ENCODE measurements around the gene MAN1B1. TPM values are rescaled to one million over a fixed set of nuclear protein-coding genes. Genes with fewer than 3 reads are reported as not detected.

Gene MAN1B1
- polyA plus RNA-seq, 1 donor, result 38.6 TPM

DNA sequence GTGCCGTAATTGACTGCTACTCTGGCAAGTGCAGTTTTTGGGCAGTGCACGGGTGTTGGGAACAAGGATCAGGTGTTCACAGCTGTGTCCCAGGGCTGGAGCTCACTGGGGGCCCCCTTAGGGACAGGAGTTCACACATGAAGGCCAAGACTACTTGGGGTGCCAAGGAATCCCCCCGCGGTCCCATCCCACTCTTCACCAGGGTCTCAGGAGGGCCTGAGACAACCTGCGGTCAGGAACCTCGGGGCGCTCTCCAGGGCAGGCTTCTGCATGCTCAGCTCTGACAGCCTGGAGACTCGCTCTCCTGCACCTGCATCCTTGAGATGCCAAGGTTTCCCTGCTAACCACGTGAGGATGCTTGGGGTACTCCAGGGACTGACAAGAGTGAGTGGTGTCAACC, 2.3 kb upstream of the MAN1B1 start:
- no peak for DNase-seq (ENCODE audit: low read depth)

DNA sequence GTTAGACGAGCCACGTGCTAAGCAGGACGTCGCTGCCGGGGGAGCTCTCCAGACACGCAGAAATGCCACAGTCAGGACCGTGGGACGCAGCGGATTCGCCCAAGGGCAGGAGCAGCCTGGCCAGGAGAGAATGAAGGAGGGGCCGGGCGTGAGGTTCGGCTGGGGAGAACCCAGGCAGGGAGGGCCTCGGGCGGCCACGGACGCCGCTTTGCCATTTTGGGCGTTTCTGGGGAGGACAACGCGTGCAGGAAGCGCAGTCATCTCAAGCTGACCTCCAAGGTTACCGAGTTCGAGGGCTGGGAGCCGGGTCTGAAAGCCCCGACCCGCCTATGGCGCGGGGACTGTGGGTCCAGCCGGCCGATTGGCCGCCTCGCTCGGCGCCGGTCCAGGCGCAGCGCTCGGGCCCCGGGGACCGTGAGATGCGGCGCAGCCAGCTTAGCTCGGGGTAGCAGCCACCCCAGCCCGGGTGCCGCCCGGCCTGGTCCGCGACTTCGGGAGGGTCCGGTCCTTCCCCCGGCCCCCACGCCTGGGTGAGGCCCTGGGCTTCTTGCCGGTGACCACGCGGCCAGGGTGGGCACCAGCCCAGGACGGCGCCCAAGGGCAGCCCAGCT, 760 bp upstream of the MAN1B1 start:
- DNase-seq (ENCODE audit: low read depth), result no peak

DNA sequence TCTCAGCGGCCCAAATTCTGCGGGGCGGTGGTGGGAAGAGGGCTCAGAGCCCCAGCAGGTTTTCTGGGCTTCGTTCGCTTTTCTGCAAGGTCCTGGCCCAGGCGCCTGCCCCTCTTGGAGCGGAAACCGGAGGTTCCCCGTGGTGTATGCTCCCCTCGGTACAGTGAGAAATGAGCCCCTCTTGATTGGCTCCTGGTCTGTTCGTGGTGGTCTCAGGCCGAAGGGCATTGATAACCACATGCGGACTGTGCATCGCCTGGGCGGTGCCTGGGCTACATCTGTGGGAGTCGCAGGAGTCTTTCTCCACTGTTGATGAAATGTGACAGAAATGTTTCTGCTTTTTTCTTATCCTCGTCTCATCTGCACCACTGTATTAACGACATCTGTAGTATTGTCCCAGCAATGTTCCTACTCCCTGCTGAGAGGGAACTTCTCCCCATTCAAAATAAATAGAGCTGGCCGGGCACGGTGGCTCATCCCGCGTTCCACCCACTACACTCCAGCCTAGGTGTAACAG, 682 bp downstream of the MAN1B1 start:
- DNase-seq (ENCODE audit: low read depth), result no peak

DNA sequence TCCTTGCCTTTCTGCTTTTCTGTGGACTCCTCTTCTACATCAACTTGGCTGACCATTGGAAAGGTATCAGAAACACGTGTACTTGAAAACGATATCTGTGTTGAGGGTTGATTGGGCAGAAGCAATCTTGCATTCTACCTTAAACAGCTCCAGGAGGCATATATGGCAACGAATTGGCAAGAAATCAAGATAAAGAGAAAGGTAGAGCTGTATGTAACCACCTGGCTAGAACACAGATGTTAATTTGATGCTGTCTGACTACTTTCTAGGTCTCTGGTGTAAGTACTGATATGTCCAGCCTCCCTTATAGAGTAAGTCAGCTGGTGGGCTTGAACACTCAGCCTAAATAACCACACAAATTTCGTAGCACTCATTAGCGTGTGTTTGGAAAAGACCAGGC, 1.3 kb downstream of the MAN1B1 start:
- no peak for DNase-seq (ENCODE audit: low read depth)

DNA sequence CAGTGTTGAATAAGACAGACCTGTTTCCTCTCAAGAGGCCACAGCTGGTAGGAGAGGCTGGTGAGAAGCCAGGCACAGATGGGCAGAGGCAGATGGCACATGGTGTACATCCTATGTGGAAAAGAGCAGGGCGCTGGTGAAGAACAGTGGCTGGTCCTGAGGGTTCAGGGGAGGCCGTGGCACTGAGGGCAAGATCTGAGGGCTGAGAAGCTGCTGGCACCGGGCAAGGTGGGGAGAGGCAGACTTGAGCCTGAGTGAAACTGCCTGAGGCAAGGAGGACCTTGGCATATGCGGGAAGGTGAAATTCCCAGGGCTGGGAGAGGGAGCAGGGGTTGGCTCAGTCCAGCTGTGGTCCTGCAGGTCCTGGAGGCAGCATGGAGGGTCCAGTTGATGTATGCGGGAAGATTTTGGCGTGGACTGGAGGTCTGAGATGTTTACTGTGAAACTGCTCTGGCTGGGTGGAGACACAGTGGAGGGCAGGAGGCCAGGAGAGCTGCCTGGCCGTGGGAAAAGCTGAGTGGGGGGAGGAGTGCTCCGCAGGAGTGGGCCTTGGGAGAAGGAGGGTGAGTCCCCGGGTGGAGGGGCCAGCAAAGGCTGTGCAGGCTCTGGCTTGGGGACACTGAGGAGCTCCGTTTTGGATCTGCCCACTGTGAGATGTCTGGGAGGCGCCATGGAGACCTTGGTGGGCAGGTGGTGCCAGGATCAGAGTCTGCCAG, 2.6 kb downstream of the MAN1B1 start:
- no peak for DNase-seq (ENCODE audit: low read depth)

DNA sequence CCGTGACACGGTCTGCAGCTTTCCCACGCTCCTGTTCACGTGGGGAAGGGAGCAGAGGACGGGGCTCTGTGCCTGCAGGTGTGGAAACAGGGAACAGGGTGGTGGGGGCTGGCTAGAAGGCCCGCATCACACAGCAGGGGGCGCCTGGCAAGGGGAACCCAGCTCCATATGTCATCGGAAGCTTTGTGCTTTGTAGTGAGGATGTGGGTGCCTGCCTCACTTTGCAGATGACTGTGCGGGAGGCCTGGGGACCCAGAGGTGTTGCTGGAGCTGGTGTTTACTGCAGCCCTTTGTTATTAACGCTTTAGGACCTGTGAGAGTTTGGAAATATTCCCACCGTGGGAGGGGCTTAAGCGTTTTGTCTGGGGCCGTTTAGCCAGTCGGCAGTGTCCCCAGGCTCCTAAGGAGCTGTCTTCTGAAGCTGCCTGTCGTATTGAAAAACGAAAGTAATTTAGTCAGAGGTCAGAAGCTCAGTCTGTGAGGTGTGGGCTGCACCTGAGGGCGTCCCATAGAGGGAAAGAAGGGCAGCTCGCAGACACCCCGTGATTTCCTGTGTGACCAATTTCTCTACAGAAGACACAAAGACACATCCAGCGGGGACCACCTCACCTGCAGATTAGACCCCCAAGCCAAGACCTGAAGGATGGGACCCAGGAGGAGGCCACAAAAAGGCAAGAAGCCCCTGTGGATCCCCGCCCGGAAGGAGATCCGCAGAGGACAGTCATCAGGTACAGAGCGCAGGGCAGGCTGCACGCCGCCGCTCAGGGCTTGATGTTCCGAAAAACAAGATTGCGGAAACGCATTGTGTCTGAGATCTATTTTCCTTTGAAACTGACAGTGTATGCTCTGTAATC, 9.1 kb downstream of the MAN1B1 start:
- DNase-seq (ENCODE audit: low read depth), result no peak

DNA sequence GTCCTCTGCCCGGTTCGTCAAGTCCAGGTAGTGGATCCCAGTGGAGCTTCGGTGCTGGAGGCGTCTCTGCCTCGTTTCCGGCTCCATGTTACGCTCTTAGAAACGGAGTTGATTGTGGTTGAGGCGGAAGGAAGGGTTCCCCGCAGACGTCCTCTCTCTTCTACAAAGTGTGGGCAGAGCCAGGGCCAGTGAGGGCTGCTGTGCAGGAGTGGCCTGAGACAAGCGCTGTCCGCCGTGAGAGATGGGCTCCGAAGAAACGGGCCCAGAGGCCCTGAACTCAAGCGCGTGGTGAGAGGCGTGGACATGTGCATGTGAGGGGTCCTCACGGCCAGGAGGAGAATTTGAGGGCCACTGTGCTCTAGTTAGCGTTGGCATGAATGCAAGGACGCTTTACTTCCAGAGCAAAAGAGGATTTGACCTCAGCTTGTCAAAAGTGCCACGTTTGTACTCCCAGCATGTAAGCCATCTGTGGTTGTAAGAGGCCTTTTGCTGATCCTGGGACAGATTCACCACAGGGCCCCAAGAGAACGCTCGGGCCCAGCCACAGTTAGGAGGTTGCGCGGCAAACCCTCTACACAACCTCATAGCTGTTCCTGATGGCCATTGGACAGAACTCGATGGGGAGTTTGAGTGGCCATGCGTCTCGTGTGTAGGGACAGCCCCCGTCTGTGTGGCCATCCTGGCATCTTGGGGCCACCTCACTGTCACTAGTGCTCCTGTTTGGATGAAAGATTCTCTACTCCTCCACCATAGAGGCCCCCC, 10.2 kb downstream of the MAN1B1 start:
- no peak for DNase-seq (ENCODE audit: low read depth)

DNA sequence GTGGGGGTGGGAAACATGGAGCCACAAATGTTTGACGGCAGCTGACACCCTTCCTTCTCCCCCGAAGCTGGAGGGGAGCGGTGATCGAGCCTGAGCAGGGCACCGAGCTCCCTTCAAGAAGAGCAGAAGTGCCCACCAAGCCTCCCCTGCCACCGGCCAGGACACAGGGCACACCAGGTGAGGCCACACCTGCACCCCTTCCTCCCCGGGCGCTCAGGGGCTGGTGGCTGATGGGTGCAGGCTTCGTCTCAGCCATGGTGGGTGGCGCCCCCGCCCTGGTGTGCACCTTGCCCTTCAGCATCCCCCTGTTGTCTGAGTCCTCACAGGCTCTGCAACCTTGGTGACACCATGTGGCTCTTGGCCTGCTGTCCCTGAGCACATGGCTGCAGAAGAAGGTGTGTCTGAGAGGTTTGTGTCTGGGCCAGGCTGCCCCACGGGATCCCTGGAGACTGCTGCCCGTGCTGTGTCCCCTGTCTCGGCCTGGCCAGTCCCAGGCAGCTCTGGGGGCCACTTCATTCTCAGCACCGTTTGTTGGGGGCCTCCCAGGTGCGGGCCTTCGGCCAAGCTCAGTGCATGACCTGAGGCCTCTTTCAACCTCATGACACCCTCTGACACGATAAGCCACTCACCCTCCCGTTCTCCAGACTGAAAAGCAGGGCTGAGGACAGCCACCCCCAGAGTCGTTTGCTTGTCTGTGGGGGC, 11.1 kb downstream of the MAN1B1 start:
- no peak for DNase-seq (ENCODE audit: low read depth)

DNA sequence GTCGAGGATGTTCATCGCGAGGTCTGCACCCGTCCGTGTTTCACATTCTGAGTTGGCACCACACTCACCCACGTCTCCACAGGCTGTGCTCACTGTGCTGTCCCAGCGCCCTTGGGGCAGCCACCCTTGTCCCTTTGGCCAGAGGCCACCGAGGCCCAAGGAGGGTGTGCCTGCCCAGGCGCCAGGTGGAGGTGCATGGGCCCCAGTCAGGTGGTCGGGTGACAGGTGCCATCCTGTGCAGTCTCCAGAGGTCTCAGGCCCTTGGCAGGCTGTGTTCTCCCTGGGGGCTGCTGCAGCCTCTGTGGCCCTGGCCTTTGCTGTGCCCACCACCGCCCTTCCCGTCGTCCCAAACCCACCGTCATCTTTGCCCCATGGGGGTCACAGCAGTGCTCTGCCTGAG, 12.4 kb downstream of the MAN1B1 start:
- DNase-seq (ENCODE audit: low read depth), result no peak

DNA sequence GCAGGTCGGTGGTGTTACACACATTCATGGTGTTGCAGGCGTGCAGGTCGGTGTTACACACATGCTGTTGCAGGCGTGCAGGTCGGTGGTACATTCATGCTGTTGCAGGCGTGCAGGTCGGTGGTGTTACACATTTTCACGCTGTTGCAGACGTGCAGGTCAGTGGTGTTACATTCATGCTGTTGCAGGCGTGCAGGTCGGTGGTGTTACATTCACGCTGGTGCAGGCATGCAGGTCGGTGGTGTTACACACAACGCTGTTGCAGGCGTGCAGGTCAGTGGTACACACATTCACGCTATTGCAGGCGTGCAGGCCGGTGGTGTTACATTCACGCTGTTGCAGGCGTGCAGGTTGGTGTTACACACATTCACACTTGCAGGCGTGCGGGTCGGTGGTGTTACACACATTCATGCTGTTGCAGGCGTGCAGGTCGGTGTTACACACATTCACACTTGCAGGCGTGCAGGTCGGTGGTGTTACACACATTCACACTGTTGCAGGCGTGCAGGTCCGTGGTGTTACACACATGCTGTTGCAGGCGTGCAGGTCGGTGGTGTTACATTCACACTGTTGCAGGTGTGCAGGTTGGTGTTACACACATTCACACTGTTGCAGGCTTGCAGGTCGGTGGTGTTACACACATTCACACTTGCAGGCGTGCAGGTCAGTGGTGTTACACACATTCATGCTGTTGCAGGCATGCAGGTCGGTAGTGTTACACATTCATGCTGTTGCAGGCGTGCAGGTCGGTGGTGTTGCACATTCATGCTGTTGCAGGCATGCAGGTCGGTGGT, 16.6 kb downstream of the MAN1B1 start:
- no peak for DNase-seq (ENCODE audit: low read depth)

DNA sequence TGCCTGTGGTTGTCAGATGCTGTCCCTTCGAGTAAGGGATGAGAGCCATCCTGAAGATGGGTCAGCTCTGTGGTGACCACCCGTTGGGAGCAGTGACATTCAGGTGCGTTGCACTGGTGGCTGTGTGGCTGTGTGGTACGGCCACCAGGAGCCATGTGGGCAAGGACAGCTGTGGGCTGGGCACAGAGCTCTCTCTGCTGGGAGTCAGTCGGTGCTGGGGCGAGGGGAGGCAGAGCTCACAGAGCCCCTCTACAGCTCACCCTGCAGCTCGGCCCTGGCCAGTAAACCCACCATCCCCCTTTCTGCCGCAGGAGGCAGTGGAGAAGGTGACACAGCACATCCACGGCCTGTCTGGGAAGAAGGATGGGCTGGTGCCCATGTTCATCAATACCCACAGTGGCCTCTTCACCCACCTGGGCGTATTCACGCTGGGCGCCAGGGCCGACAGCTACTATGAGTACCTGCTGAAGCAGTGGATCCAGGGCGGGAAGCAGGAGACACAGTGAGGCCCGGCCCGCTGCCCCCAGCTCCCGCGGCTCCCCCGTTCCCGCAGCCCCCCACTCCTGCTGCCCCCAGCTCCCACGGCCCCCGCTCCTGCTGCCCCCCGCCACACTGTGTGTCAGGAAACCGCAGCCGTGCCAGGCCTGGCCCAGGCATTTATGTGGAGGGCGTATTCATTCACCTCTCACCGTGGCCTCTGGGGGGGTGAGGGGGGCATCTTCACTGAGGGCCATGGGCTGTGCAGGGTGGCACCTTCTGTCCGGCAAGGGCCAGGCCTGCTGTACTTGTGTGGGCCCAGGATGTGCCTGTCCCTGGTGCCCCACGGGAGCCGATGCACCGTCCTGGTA, 19.3 kb downstream of the MAN1B1 start:
- DNase-seq (ENCODE audit: low read depth), result no peak

DNA sequence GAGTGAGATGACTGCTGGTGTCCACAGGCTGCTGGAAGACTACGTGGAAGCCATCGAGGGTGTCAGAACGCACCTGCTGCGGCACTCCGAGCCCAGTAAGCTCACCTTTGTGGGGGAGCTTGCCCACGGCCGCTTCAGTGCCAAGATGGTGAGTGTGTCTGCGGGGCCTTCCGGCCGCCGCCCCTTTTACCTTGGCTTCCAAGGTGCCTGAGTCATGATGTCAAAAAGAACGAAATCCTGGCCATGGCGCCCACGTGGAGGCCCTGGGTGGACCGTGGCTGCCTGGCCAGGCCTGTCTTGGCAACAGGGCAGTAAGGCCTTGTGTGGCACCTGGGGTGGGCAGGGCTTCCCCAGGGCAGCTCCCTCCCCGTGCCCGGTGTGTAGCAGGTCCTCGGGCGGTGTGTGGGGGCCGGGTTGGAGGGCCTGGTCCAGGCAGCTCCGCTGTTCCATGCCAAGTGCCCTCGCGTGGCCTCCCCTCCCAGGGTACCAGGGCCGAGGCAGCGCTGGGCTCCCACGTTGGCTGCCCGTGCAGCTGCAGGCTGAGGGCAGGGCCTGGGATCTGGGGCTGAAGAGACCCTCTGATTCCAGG, 20.0 kb downstream of the MAN1B1 start:
- no peak for DNase-seq (ENCODE audit: low read depth)

DNA sequence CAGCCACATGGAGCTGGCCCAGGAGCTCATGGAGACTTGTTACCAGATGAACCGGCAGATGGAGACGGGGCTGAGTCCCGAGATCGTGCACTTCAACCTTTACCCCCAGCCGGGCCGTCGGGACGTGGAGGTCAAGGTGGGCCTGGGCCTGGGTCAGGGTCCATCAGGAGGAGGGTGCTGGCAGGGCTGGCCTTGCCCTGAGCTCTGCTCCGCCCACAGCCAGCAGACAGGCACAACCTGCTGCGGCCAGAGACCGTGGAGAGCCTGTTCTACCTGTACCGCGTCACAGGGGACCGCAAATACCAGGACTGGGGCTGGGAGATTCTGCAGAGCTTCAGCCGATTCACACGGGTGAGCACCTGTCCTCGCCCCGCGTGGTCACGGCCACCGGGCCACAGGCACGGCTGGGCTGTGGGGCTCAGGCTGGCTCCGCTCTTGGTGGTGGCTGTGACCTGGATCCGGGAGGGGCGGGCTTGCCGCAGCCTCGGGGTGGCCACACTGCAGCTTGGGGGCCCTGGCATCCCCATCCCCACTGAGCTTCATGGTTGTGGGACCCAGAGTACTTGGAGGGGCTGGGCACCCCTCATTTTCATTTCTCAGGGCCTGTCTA, 20.6 kb downstream of the MAN1B1 start:
- DNase-seq (ENCODE audit: low read depth), result no peak

DNA sequence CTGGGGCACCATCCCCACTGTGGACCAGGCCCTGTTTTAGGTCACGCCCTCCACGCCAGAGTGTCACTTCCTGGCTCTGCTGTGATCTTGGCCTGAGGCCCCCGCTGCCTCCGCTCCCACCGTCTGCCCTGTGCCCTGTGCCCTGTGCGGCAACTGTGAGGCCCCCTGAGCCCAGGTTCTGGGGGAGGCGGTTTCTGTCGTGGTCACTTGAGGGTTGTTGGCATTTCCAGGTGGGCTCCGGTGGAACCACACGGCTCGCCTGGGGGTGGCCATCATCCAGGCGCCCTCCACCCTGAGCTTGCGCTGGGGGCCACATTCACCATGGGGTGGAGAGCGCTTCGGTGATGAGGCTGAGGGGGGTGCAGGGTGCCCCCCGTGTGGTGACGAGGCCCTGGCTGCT, 21.2 kb downstream of the MAN1B1 start:
- no peak for DNase-seq (ENCODE audit: low read depth)

DNA sequence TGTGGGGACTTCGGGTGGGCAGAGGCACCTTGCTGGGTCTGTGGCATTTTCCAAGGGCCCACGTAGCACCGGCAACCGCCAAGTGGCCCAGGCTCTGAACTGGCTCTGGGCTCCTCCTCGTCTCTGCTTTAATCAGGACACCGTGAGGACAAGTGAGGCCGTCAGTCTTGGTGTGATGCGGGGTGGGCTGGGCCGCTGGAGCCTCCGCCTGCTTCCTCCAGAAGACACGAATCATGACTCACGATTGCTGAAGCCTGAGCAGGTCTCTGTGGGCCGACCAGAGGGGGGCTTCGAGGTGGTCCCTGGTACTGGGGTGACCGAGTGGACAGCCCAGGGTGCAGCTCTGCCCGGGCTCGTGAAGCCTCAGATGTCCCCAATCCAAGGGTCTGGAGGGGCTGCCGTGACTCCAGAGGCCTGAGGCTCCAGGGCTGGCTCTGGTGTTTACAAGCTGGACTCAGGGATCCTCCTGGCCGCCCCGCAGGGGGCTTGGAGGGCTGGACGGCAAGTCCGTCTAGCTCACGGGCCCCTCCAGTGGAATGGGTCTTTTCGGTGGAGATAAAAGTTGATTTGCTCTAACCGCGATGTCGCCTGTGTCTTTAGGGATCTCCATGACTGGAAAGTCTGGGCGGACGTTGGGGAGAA, 21.9 kb downstream of the MAN1B1 start:
- DNase-seq (ENCODE audit: low read depth), result no peak

DNA sequence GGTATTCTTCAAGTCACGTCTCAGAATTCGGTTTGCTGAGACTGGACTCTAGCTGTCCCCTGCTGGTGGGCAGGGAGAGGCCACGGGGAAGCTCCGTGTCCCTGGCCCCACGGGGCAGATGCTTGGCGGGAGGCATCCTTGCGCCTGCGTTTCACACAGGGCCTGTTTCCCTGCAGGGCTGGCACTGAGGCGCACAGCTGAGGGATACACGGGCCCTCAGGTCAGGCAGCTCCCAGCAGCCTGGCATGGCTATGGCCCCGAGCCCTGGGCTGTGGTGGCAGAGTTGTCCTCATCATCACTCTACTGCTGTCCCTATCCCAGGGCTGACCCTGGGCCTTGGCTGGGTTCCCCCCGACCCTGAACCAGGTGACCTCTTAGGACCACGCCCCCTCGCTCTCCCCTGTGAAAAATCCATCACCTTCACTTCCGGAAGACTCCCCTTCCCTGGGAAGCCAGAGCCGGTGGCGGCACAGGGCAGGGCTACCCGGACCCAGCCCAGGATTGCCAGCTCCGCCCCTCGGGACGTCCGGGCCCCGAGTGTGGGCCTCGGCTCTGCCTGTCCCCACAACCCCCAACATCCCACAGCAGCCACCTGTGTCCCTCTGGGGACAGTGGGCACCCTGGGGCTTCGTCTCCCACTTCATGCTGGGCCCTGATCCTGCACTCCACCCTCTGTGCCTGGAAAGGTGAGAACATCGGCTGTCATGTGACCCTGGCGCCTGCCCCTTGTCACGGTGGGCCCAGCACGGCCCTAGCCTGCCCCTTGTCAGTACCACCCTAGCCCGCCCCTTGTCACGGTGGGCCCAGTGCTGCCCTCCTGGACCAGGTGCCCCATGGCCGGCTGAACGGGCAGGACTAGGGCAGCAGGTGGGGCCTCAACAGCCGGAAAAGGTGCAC, 22.7 kb downstream of the MAN1B1 start:
- no peak for DNase-seq (ENCODE audit: low read depth)

Data from forelimb muscle (tissue), 1 donor.